Neural cell (in vitro differentiated cells): Measurements from ENCODE around the gene KCNS3. TPM values are rescaled to one million over a fixed set of nuclear protein-coding genes. Genes with fewer than 3 reads are reported as not detected.

Experiments
- H2AFZ ChIP-seq: fragments of 200-600, 300-800 bp; sonication (generic), shearing (Covaris generic); 2 replicates; pipeline ENCODE4 v1.6.0; 2014; ENCODE audit warnings: low read depth, mild to moderate bottlenecking, antibody characterized with exemption, low read length, moderate library complexity
- H3F3A ChIP-seq: fragments of 200-600 bp; shearing (Covaris generic); 2 replicates; pipeline ENCODE4 v1.6.1; 2016; ENCODE audit warnings: mild to moderate bottlenecking, moderate library complexity, mixed read lengths, antibody characterized with exemption, low read length; ENCODE audit not compliant: insufficient read depth, poor library complexity, severe bottlenecking
- H3K27ac ChIP-seq: fragments of 200-600, 300-800 bp; sonication (generic), shearing (Covaris generic); 2 replicates; pipeline ENCODE4 v1.5.1; 2014; ENCODE audit warnings: mild to moderate bottlenecking, low read length, moderate library complexity
- H3K27me3 ChIP-seq: fragments of 300-800, 200-600 bp; sonication (generic), shearing (Covaris generic); 2 replicates; pipeline ENCODE4 v1.6.0; 2014; ENCODE audit warnings: mild to moderate bottlenecking, low read depth, low read length, moderate library complexity; ENCODE audit not compliant: insufficient read depth
- H3K36me3 ChIP-seq: fragments of 300-800, 200-600 bp; sonication (generic), shearing (Covaris generic); 2 replicates; pipeline ENCODE4 v1.5.1; 2014; ENCODE audit warnings: mild to moderate bottlenecking, antibody characterized with exemption, low read length, moderate library complexity; ENCODE audit not compliant: insufficient read depth
- H3K4me2 ChIP-seq: fragments of 300-800, 200-600 bp; sonication (generic), shearing (Covaris generic); 2 replicates; pipeline ENCODE4 v1.6.0; 2014; ENCODE audit warnings: mild to moderate bottlenecking, low read length
- H3K4me3 ChIP-seq: fragments of 300-800, 200-600 bp; sonication (generic), shearing (Covaris generic); 2 replicates; pipeline ENCODE4 v1.5.1; 2014; ENCODE audit warnings: mild to moderate bottlenecking, low read length, moderate library complexity
- H3K79me2 ChIP-seq: fragments of 200-600 bp; shearing (Covaris generic); replicated peaks from 2 replicates; pipeline ENCODE4 v1.6.0; 2014; ENCODE audit warnings: mild to moderate bottlenecking, low read length, moderate library complexity; ENCODE audit not compliant: insufficient read depth
- H3K9ac ChIP-seq: fragments of 300-800, 200-600 bp; sonication (generic), shearing (Covaris generic); 2 replicates; pipeline ENCODE4 v1.6.1; 2016; ENCODE audit warnings: mild to moderate bottlenecking, low read length, mixed read lengths
- H3K9me2 ChIP-seq: fragments of 200-600 bp; shearing (Covaris generic); 2 replicates; pipeline ENCODE4 v1.6.1; 2016; ENCODE audit warnings: mild to moderate bottlenecking, low read length, mixed read lengths; ENCODE audit not compliant: insufficient read depth
- H3K9me3 ChIP-seq: fragments of 200-600, 300-800 bp; sonication (generic), shearing (Covaris generic); 2 replicates; pipeline ENCODE4 v1.6.1; 2016; ENCODE audit warnings: mild to moderate bottlenecking, mixed run types, low read length, moderate library complexity, mixed read lengths
- H4K20me1 ChIP-seq: fragments of 200-600 bp; shearing (Covaris generic); 2 replicates; pipeline ENCODE4 v1.6.1; 2016; ENCODE audit warnings: mild to moderate bottlenecking, mixed run types; ENCODE audit not compliant: insufficient read depth
- CTCF ChIP-seq: fragments of 450-650 bp; IDR thresholded peaks from 2 replicates; pipeline ENCODE4 v1.5.1; 2014; ENCODE audit warnings: antibody characterized with exemption, mild to moderate bottlenecking, moderate library complexity; ENCODE audit not compliant: poor library complexity, severe bottlenecking
- EP300 ChIP-seq: fragments of 450-650 bp; conservative IDR thresholded peaks from 2 replicates; pipeline ENCODE4 v1.6.1; 2014; ENCODE audit warnings: antibody characterized with exemption, mild to moderate bottlenecking, moderate library complexity; ENCODE audit not compliant: poor library complexity, severe bottlenecking
- EZH2 ChIP-seq: fragments of 200-600, 300-800 bp; shearing (Covaris generic), sonication (generic); IDR thresholded peaks from 2 replicates; pipeline ENCODE4 v1.6.1; 2014; ENCODE audit warnings: antibody characterized with exemption, low read length, borderline replicate concordance, mild to moderate bottlenecking; ENCODE audit not compliant: insufficient read depth, poor library complexity, severe bottlenecking
- POLR2AphosphoS5 ChIP-seq: IDR thresholded peaks from 2 replicates; pipeline ENCODE4 v1.6.1; 2012
- RAD21 ChIP-seq: fragments of 450-650 bp; conservative IDR thresholded peaks from 2 replicates; pipeline ENCODE4 v1.6.1; 2014; ENCODE audit warnings: antibody characterized with exemption, mild to moderate bottlenecking, moderate library complexity
- REST ChIP-seq: IDR thresholded peaks from 2 replicates; pipeline ENCODE4 v1.6.1; 2012; ENCODE audit warnings: borderline replicate concordance
- polyA plus RNA-seq: library from polyadenylated mRNA; depleted of rRNA; stranded (reverse); fragments of >200 nt; gene quantifications from 2 replicates; pipeline ENCODE4 v1.2.3, GENCODE V29; 2014

The KCNS3 gene
- polyA plus RNA-seq, 1 donor from 2014 or later, result 0.15 TPM

- H3K36me3 ChIP-seq, result no peaks in the 10 kb centered on the region
- H3K9me3 ChIP-seq, result no peaks in the 10 kb centered on the region
- no peak overlapping the region for H3K27ac ChIP-seq
- H4K20me1 ChIP-seq, result no peaks in the 10 kb centered on the region
- no peaks in the 10 kb centered on the region for H3K27me3 ChIP-seq
- no peaks in the 10 kb centered on the region for H3K79me2 ChIP-seq
- H3F3A ChIP-seq, result no peaks in the 10 kb centered on the region
- H3K4me3 ChIP-seq, result no peak overlapping the region
- H3K4me2 ChIP-seq, result no peak overlapping the region
- no peak overlapping the region for H2AFZ ChIP-seq
- no peak overlapping the region for H3K9ac ChIP-seq
- TF ChIP-seq EZH2, result no peak
- no peak for TF ChIP-seq POLR2AphosphoS5
- no peak for TF ChIP-seq REST
- TF ChIP-seq CTCF, result no peak
- no peak for TF ChIP-seq EP300
- no peak for TF ChIP-seq RAD21
- H3K9me2 ChIP-seq, result no peaks in the 10 kb centered on the region
These were observed 14.9 kb upstream of the KCNS3 start for GRCh38 chr2:17863539-17863938.

GRCh38 chr2:17864676-17865075 is 13.8 kb upstream of the KCNS3 start:
- no peaks in the 10 kb centered on the region for H4K20me1 ChIP-seq
- H3K9me2 ChIP-seq, result no peaks in the 10 kb centered on the region
- H3K27me3 ChIP-seq, result no peaks in the 10 kb centered on the region
- H3K9me3 ChIP-seq, result no peaks in the 10 kb centered on the region
- H3K4me3 ChIP-seq, result no peak overlapping the region
- no peaks in the 10 kb centered on the region for H3K36me3 ChIP-seq
- no peak overlapping the region for H2AFZ ChIP-seq
- H3K79me2 ChIP-seq, result no peaks in the 10 kb centered on the region
- H3K27ac ChIP-seq, result no peak overlapping the region
- H3K9ac ChIP-seq, result no peak overlapping the region
- no peak for TF ChIP-seq REST
- TF ChIP-seq EZH2, result no peak
- peak; percentile 64 for TF ChIP-seq POLR2AphosphoS5
- no peaks in the 10 kb centered on the region for H3F3A ChIP-seq
- no peak overlapping the region for H3K4me2 ChIP-seq
